HG02798 (cell line): Measurements from ENCODE around the gene GALNT10.

Source experiments
- ATAC-seq: cut with Tn5 transposase; IDR thresholded peaks from one replicate; pipeline ENCODE4 v1.9.1; 2021; ENCODE audit warnings: mild to moderate bottlenecking; ENCODE audit not compliant: unreplicated experiment, poor library complexity

Gene GALNT10

DNA sequence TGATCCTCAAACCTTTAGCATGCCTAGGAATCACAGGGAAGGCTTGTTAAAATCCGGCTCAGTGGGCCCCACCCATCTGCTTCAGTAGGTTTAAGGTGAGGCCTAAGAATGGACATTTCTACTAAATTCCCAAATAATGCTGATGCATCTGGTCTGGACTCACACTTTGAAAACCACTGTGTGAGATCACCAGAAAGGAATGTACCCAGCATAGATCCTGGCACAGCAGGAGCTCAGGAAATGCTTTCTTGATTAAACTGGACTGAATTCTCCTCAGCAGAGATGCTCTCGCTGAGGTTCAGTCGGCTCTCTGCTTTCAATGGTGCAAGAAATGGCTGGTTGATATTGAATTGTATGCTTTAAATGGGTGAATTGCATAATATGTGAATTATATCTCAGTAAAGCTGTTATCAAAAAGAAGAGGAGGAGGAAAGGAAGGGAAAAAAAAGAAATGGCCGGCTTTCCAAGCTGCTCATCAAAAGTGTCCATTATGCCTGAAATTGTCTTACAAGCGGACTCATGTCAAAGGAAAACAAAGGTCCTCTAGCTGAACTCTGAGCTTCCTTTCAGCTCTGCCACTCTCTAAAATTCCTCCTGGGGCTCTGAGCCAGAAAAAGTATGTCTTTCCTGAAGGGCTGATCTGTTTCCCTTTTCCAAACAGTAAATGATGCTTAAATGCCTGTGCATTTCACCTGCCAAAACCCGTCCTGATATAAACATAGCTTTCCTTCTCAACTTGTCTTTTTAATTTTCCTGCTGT, 177.7 kb downstream of the GALNT10 start:
- no peak for ATAC-seq

GRCh38 chr5:154369682-154370081, 179.1 kb downstream of the GALNT10 start:
- ATAC-seq, result no peak

GRCh38 chr5:154370119-154370518, 179.6 kb downstream of the GALNT10 start:
- no peak for ATAC-seq

DNA sequence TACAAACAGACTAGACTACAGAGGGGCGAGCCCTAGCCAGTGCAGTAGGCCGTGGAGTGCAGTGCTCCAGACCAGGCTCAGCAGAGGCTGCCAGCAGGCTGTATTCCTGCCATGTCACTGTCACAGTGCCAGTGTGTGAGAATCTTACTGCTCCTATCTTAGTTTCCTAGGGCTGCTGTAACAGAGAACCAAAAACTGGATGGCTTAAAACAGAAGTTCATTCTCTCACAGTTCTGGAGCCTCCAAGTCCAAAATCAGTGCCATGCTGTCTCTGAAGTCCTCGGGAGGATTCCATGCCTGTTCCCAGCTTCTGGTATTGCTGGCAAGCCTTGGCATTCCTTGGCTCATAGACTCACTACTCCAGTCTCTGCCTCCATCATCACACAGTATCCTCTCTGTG, 180.3 kb downstream of the GALNT10 start:
- no peak for ATAC-seq

DNA sequence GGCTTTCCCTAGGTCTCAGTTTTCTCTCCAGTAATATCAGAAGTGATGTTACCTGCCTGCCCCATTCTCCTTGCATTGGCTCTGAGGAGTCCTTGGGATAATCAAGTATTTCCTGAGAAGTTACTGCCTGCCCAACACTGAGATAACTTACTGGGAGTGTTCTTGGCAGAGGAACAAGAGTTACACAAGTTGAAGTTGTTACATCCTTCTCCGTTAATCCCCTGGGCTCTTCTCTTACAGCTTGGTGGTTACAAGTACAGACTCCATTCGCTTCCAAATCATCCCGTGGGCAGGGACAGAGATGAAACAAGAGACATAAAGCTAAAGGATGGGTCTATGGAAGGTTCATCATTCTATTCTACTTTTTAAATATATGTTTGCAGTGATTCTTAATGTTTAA, 181.2 kb downstream of the GALNT10 start:
- ATAC-seq, result no peak

- no peak for ATAC-seq
These were observed 182.1 kb downstream of the GALNT10 start for GRCh38 chr5:154372661-154373060.

DNA sequence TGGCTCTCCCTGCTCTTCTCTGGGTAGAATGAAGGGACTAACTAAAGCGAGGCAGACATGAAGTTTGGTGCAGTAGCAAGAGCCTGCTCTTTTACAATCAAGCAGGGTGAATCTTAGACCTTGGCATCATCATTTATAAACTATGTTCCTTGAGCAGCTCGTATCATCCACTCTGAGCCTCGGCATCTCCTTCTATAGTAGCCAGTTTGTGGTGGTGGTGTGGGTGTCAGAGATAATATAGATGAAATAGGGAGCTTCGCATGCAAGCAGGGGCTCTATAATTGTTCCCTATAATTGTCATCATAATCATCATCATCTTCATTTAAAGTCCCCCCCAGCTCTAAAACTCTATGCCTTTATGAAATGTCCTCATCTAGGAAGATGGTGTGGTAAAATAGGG, 182.8 kb downstream of the GALNT10 start:
- ATAC-seq, result no peak

DNA sequence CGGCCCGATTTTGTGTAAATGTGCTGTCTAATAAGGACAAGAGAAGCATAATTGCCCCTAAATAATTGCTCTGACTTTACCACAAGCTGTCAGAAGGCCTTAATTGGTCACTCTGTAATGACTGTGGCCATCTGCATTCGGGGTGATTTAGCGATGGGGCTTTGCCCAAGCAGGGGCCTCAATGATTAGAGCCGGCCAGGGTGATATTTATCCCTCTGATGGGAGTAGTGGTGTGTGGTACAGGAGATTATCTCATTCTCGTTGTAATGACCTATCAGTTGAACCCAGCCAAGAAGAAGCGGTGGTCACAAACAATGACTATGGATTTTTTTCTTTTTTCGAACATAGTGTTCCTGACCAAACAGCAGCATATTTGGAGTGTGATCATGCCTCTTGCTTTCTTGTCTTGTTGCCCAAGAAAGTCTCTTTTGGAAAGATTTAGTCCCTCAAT, 183.2 kb downstream of the GALNT10 start:
- no peak for ATAC-seq

- no peak for ATAC-seq
These were observed 183.7 kb downstream of the GALNT10 start for GRCh38 chr5:154374264-154374663.

DNA sequence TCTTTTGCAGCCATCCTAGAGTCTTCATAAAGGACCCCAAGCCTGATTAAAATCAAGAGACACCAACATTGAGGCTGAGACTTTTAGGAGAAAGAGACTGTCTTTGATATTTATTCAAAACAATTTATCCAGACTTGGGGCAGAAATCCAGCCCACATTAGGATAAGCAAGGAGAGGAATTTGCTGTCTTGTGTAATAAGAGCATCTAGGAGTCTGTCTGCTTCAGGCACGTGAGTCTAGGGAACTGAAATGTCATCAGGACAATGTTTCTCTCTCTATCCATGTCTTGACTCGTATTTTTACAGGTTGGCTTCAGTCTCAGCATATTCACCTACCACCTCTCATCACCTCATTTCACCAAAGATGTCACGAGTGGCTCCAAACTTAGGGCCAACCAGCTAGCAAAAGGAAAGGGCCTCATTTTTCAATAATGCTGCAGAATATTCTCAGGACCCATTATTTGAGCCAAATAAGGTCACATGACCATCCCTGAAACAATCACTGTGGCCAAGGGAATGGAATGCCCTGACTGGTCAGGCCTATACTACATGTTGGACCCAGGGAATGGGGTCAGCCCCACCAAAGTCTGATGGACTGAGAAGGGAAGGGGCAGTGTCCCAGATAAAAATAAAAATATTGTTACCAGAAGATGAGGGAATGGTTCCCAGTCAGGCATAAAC, 184.9 kb downstream of the GALNT10 start:
- ATAC-seq, result no peak

DNA sequence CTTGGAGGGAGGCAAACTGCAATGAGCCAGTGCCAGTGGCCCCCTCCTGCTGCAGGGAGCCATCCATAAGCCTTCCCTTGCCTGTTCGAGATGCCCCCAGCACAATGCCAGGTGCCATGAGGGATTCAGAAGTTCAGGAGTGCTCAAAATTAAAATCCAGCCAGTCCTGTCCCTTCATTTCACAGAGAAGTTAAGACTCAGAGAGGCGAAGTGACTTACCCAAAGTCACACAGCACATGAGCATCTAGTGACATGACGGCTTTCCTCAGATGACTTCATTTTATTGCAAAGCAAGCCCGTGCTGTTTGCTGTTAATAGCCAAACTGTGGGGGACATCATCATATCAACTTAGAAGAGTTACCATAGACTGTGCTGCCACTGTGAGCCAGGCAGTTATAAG, 185.9 kb downstream of the GALNT10 start:
- no peak for ATAC-seq

DNA sequence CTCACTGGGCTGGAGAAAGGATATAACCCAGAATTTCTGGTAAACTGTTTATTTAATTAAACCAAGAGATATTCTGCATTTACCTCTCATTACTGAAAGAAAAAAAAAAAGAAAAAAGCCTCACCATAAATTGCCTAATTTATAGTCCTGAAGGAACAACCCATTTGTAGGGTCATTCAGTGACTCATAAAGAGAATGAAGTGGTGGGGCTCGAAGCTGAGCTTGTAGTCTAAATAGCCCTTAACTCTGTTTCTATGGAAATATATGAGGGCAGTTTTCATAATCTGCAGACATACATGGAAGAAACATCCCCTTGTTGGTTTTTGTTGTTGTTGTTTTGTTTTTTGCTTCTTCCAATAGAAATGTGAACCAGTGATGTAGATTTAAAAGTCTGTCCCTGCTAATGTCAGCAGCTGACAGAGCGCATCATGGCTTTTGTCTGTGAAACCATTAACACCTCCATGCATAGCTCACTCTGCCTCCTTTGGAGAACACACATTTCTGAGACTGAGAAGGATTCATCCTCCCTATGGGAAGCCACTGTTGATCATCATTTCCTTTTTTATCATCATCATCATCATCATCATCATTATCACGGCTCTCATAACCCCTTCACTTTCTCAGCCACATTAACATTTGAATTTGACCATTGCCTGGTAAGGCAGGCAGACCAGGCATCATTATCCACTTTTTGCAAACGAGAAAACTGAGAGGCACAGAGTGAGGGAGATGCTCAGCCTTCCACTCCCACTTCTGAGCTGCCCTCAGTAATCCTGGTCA, 187.4 kb downstream of the GALNT10 start:
- no peak for ATAC-seq

DNA sequence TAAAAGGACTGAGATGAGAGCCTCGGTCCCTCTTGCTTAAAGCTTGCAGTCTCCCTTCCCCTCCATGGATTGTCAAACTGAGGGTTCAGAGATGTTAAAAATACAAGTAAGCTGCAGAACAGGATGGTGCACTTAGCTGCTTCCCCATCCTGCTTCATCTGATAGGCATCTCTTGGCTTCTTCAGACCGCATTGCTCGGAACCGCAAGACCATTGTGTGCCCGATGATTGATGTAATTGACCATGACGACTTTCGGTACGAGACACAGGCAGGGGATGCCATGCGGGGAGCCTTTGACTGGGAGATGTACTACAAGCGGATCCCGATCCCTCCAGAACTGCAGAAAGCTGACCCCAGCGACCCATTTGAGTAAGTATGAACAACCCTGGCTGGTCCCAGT, 189.7 kb downstream of the GALNT10 start:
- ATAC-seq, result no peak

GRCh38 chr5:154384480-154385235, 194.1 kb downstream of the GALNT10 start:
- peak; percentile 99 for ATAC-seq

DNA sequence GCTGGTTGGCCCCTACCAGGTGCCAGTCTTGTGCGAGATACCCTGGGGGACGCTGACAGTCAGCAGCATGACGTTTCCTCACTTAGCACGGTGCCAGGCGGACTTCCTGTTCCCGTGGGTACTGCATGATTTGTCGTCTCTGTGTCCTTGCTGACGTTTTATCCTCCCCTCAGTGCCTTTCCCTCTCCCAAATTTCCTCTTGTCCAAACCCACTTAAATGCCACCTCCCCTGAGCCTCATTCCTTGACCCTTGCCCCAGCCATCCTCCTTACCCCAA, 194.6 kb downstream of the GALNT10 start:
- peak; percentile 16 for ATAC-seq

DNA sequence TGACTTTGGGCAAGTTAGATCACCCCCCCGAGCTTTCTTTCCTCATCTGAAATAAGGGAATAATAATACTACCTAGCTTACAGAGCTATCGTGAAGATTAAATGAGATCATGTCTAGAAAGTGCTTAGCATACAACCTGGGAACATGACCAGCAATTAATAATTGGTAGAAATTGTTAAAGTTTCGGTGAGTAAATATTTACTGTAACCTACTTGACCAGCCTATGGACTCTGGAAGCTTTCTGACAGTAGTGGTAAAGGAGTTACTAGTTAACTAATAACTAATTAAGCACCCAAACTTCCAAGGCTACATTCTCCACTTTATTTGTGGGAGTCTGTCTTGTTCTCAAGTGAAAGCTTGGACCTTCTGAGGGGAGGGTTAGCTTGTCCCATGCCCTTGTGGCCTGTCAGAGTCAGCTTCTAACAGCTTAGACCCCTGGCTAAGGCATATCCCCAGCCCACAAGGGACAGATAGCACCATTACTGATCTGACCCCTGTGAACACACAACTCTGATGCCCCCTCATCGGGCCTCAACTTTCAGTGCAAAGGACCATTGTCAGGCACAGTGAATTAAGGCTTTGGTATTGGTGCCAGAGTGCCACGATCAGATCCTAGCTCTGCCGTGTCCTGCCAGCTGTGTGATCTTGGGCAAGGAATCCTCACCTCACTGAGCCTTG, 196.6 kb downstream of the GALNT10 start:
- no peak for ATAC-seq

- ATAC-seq, result no peak
These were observed 198.3 kb downstream of the GALNT10 start for GRCh38 chr5:154388842-154389241.

GRCh38 chr5:154390096-154390495, 199.6 kb downstream of the GALNT10 start:
- no peak for ATAC-seq

DNA sequence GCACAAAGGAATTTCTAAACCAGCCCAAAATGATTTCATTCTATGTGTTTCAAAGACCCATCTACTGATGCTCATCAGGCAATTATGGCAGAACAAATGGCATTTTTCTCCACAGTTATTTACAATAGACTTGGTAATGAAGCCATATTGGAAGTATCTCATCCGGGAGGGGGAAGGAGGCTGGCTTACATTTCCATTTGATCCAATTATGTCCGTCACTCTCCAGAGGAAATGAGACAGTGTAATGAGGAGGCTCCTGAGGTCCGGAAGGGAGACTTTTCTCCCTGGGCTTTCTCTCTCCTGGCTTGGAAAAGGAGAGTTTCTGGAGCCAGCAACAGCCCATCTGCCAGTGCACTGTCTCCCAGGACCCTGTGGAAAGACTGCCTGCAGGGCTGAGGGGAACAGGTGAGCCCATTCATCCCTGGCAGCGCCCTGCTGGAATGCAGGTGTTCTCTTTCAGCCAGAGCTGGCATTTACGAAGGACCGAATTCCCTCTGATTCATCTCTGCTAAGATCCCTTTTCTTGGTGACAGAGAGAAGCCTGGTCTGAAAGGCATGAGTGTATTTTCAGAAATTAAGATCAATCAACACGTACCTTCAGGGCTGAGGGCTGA, 200.3 kb downstream of the GALNT10 start:
- no peak for ATAC-seq

DNA sequence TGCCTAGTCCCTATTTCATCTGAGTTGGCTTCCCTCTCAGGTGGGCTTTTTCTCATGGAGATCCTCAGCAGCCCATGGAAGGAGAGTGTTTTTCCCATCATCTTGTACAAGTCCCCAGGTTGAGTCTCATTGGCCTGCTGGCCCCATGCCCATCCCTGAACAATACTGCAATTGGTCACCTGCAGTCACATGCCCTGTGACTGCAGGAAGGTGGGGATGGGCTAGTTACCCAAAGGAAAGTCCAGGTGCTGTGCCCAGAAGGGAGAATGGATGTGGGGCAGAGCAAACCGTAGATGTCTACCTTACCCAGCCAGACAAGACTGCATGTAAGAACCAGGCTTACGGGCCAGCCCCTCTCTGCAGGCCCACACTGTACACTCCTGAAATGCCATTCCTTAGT, 201.3 kb downstream of the GALNT10 start:
- ATAC-seq, result no peak
